H7 (cell line): ENCODE results near the gene VSIG10L. TPM values are rescaled to one million over a fixed set of nuclear protein-coding genes. Genes with fewer than 3 reads are reported as not detected.

Experiments
- DNase-seq: peaks from one replicate; pipeline ENCODE4 v3.0.0; 2012
- H3K27me3 ChIP-seq: 2 replicates; pipeline ENCODE4 v1.6.0; 2011; ENCODE audit warnings: mild to moderate bottlenecking, low read length; ENCODE audit not compliant: control insufficient read depth, insufficient read depth
- H3K36me3 ChIP-seq: replicated peaks from 2 replicates; pipeline ENCODE4 v1.5.1; 2011; ENCODE audit warnings: low read length; ENCODE audit not compliant: control insufficient read depth, insufficient read depth
- H3K4me3 ChIP-seq: 2 replicates; pipeline ENCODE4 v1.5.1; 2011; ENCODE audit warnings: low read depth, mild to moderate bottlenecking, control low read depth, low read length, moderate library complexity; ENCODE audit not compliant: insufficient read depth
- total RNA-seq: library from RNA; depleted of rRNA; stranded (reverse); fragments of >200 nt; shearing (Covaris generic); gene quantifications from 2 replicates; pipeline ENCODE4 v1.2.3, GENCODE V29; 2014; rRNA removed

The VSIG10L gene
- total RNA-seq, result 9.6 and 13.2 TPM in 2 replicates

- no peak within 1 kb of the TSS for H3K4me3 ChIP-seq
- DNase-seq, result no peak
- H3K27me3 ChIP-seq, result peaks cover 9% of the 10 kb centered on the region
- H3K36me3 ChIP-seq, result no peaks in the 10 kb centered on the region; the same call in 1 of the 2 replicates
These were observed at the start of gene VSIG10L for GRCh38 chr19:51341976-51342580. VSIG10L (minus strand) TSS chr19:51342139; CDS start chr19:51342124, 15 bp downstream.

GRCh38 chr19:51391073-51391611 lies 49.2 kb upstream of the VSIG10L start:
- Histone ChIP-seq H3K27me3 (no peaks in the 10 kb centered on the region), H3K36me3 (no peaks in the 10 kb centered on the region), H3K4me3 (peak overlapping the region; percentile 37)
- DNase-seq, result no peak

- no peak overlapping the region for H3K4me3 ChIP-seq
- no peaks in the 10 kb centered on the region for H3K36me3 ChIP-seq
- H3K27me3 ChIP-seq, result no peaks in the 10 kb centered on the region
- no peak for DNase-seq
These were observed 47.2 kb upstream of the VSIG10L start for GRCh38 chr19:51389143-51389542.

- Histone ChIP-seq H3K36me3 (no peaks in the 10 kb centered on the region), H3K4me3 (no peak within 1 kb of the TSS)
- peak; percentile 23 for DNase-seq
These were observed 46.0 kb upstream of the VSIG10L start, which contains the start of gene LIM2 for GRCh38 chr19:51387924-51388389. LIM2 (minus strand) TSS chr19:51387974; CDS start chr19:51387443, 531 bp downstream.

GRCh38 chr19:51386882-51387520 lies 45.1 kb upstream of the VSIG10L start:
- Histone ChIP-seq H3K4me3 (no peak overlapping the region), H3K36me3 (no peaks in the 10 kb centered on the region), H3K27me3 (no peaks in the 10 kb centered on the region)
- DNase-seq, result peak; percentile 21

More at GRCh38 chr19:51387924-51388389, 46.0 kb upstream of the VSIG10L start, which contains the start of gene LIM2:
- no peaks in the 10 kb centered on the region for H3K27me3 ChIP-seq

GRCh38 chr19:51382004-51382403 lies 40.1 kb upstream of the VSIG10L start:
- H3K27me3 ChIP-seq, result no peaks in the 10 kb centered on the region
- DNase-seq, result no peak

GRCh38 chr19:51380379-51380778 lies 38.4 kb upstream of the VSIG10L start:
- Histone ChIP-seq H3K36me3 (no peaks in the 10 kb centered on the region), H3K27me3 (no peaks in the 10 kb centered on the region), H3K4me3 (no peak overlapping the region)
- DNase-seq, result no peak

More at GRCh38 chr19:51382004-51382403, 40.1 kb upstream of the VSIG10L start:
- no peak overlapping the region for H3K4me3 ChIP-seq
- no peaks in the 10 kb centered on the region for H3K36me3 ChIP-seq

- no peaks in the 10 kb centered on the region; the same call in 1 of the 2 replicates for H3K27me3 ChIP-seq
- DNase-seq, result no peak
- H3K36me3 ChIP-seq, result no peaks in the 10 kb centered on the region
- H3K4me3 ChIP-seq, result no peak overlapping the region
These were observed 35.5 kb upstream of the VSIG10L start for GRCh38 chr19:51377422-51377821.

- H3K4me3 ChIP-seq, result no peak overlapping the region
- no peaks in the 10 kb centered on the region; the same call in 1 of the 2 replicates for H3K27me3 ChIP-seq
- DNase-seq, result no peak
- no peaks in the 10 kb centered on the region for H3K36me3 ChIP-seq
These were observed 33.7 kb upstream of the VSIG10L start for GRCh38 chr19:51375504-51376221.

GRCh38 chr19:51372649-51373504 lies 30.9 kb upstream of the VSIG10L start, which contains the start of gene NKG7:
NKG7 (minus strand) TSS chr19:51372654; CDS start chr19:51372535, 119 bp downstream.
- no peak for DNase-seq
- no peaks in the 10 kb centered on the region for H3K36me3 ChIP-seq
- H3K4me3 ChIP-seq, result no peak within 1 kb of the TSS
- no peaks in the 10 kb centered on the region; the same call in 1 of the 2 replicates for H3K27me3 ChIP-seq

GRCh38 chr19:51372021-51372648 lies 30.2 kb upstream of the VSIG10L start:
- DNase-seq, result no peak
- no peaks in the 10 kb centered on the region; the same call in 1 of the 2 replicates for H3K27me3 ChIP-seq
- H3K4me3 ChIP-seq, result no peak overlapping the region
- H3K36me3 ChIP-seq, result no peaks in the 10 kb centered on the region

- H3K4me3 ChIP-seq, result no peak overlapping the region
- H3K36me3 ChIP-seq, result no peaks in the 10 kb centered on the region
- DNase-seq, result peak; percentile 10
- no peaks in the 10 kb centered on the region; the same call in 1 of the 2 replicates for H3K27me3 ChIP-seq
These were observed 29.3 kb upstream of the VSIG10L start for GRCh38 chr19:51371186-51371690.

- H3K36me3 ChIP-seq, result no peaks in the 10 kb centered on the region
- H3K4me3 ChIP-seq, result no peak overlapping the region
- H3K27me3 ChIP-seq, result no peaks in the 10 kb centered on the region; the same call in 1 of the 2 replicates
- no peak for DNase-seq
These were observed 28.3 kb upstream of the VSIG10L start for GRCh38 chr19:51370230-51370629.
